Right atrium auricular region (tissue), 2 donors: ENCODE results near the gene AGMAT. TPM values are rescaled to one million over a fixed set of nuclear protein-coding genes. Genes with fewer than 3 reads are reported as not detected.

Experiments used
- DNase-seq: peaks from one replicate; pipeline ENCODE4 v3.0.0-alpha.2; 2019; ENCODE audit warnings: low spot score
- H3K27ac ChIP-seq, 2 donors: fragments of 200-600 bp; sonication (generic); 1 replicate in 1 of 2; 2 replicates in 1 of 2; pipeline ENCODE4 v1.5.1; 2016 to 2019
- H3K27me3 ChIP-seq, 2 donors: fragments of 200-600 bp; sonication (generic); one replicate each; pipeline versions ENCODE4 v1.5.1 to v1.6.0; 2017 to 2019
- H3K36me3 ChIP-seq: fragments of 200-600 bp; sonication (generic); one replicate; pipeline ENCODE4 v1.5.1; 2016
- H3K4me1 ChIP-seq, 2 donors: fragments of 200-600 bp; sonication (generic); one replicate each; pipeline versions ENCODE4 v1.5.1 to v1.6.0; 2017 to 2019
- H3K4me3 ChIP-seq, 2 donors: fragments of 200-600 bp; sonication (generic); 1 replicate in 1 of 2; 2 replicates in 1 of 2; pipeline ENCODE4 v1.5.1; 2017 to 2019; ENCODE audit warnings: mild to moderate bottlenecking in 1 of 2, moderate library complexity in 1 of 2
- H3K9me3 ChIP-seq, 2 donors: fragments of 200-600 bp; sonication (generic); one replicate each; pipeline ENCODE4 v1.5.1; 2019
- CTCF ChIP-seq, 2 donors: fragments of 200-600 bp; sonication (generic); IDR thresholded peaks; one replicate each; pipeline ENCODE4 v1.5.1; 2019; ENCODE audit warnings: antibody characterized with exemption in 2 of 2
- total RNA-seq, 2 donors: library from RNA; depleted of rRNA; stranded (reverse); fragments of >200 nt; gene quantifications; one replicate each; pipeline ENCODE4 v1.1.0, GENCODE V29; 2016

Gene AGMAT
- total RNA-seq, 2 donors from 2014 or later, result not detected

GRCh38 chr1:15603050-15603965 lies 18.5 kb upstream of the AGMAT start:
- Histone ChIP-seq H3K27ac (peak overlapping the region; percentile 75 to 78), H3K27me3 (no peaks in the 10 kb centered on the region), H3K36me3 (no peaks in the 10 kb centered on the region), H3K9me3 (no peaks in the 10 kb centered on the region), H3K4me1 (peaks cover 0 to 21% of the 10 kb centered on the region in 2 donors), H3K4me3 (peak overlapping the region; percentile 64 to 76)
- peak; percentile 99 for DNase-seq
- TF ChIP-seq CTCF (IDR thresholded peaks at IDR 0.05), result no peak

GRCh38 chr1:15598436-15598835 lies 13.6 kb upstream of the AGMAT start:
- no peak for TF ChIP-seq CTCF (IDR thresholded peaks at IDR 0.05)
- Histone ChIP-seq H3K27me3 (no peaks in the 10 kb centered on the region), H3K27ac (peak overlapping the region in 1 of 2 donors; percentile 41), H3K9me3 (no peaks in the 10 kb centered on the region), H3K36me3 (no peaks in the 10 kb centered on the region), H3K4me1 (peaks cover 0 to 23% of the 10 kb centered on the region in 2 donors), H3K4me3 (no peak overlapping the region)
- DNase-seq, result no peak

GRCh38 chr1:15595809-15596617 lies 11.2 kb upstream of the AGMAT start:
- TF ChIP-seq CTCF (IDR thresholded peaks at IDR 0.05), result no peak
- no peak overlapping the region for H3K27ac ChIP-seq
- peaks cover 0 to 8% of the 10 kb centered on the region in 2 donors for H3K4me1 ChIP-seq
- H3K36me3 ChIP-seq, result no peaks in the 10 kb centered on the region
- no peaks in the 10 kb centered on the region for H3K9me3 ChIP-seq
- no peaks in the 10 kb centered on the region for H3K27me3 ChIP-seq
- DNase-seq, result no peak
- H3K4me3 ChIP-seq, result no peak overlapping the region

GRCh38 chr1:15592285-15592684 lies 7.4 kb upstream of the AGMAT start:
- Histone ChIP-seq H3K9me3 (no peaks in the 10 kb centered on the region), H3K27ac (no peak overlapping the region), H3K36me3 (no peaks in the 10 kb centered on the region), H3K4me3 (no peak overlapping the region), H3K27me3 (no peaks in the 10 kb centered on the region), H3K4me1 (peaks cover 0 to 8% of the 10 kb centered on the region in 2 donors)
- DNase-seq, result no peak
- no peak for TF ChIP-seq CTCF (IDR thresholded peaks at IDR 0.05)

GRCh38 chr1:15583016-15583706 lies 1.7 kb downstream of the AGMAT start:
- DNase-seq, result no peak
- no peak overlapping the region for H3K27ac ChIP-seq

More at GRCh38 chr1:15583016-15583706, 1.7 kb downstream of the AGMAT start:
- no peak overlapping the region for H3K4me3 ChIP-seq
- H3K9me3 ChIP-seq, result no peaks in the 10 kb centered on the region
- peaks cover 0 to 19% of the 10 kb centered on the region in 2 donors for H3K4me1 ChIP-seq
- no peaks in the 10 kb centered on the region for H3K27me3 ChIP-seq
- H3K36me3 ChIP-seq, result no peaks in the 10 kb centered on the region
- no peak for TF ChIP-seq CTCF (IDR thresholded peaks at IDR 0.05)
